Gastrocnemius medialis (tissue), 4 donors: ENCODE results near the gene ENTHD1.

ENCODE experiments used
- POLR2A ChIP-seq, 2 donors: fragments of 450-650 bp; IDR thresholded peaks; one replicate each; pipeline ENCODE4 v1.6.1; 2017; ENCODE audit warnings: antibody characterized with exemption in 2 of 2, mild to moderate bottlenecking in 2 of 2, moderate library complexity in 2 of 2
- TF ChIP-seq, protein P1 (sequence below), 5 experiments: fragments of 450-650 bp in 3 of 5; fragments of 200-600 bp in 2 of 5; sonication (generic) in 2 of 5; IDR thresholded peaks in 4 of 5; conservative IDR thresholded peaks in 1 of 5; 1 replicate in 4 of 5; 2 replicates in 1 of 5; pipeline ENCODE4 v1.5.1; 2016 to 2019; ENCODE audit warnings: antibody characterized with exemption in 5 of 5, mild to moderate bottlenecking in 3 of 5, moderate library complexity in 3 of 5

GRCh38 chr22:39942439-39943230 is 49.1 kb upstream of the ENTHD1 start:
- TF ChIP-seq POLR2A (IDR thresholded peaks at IDR 0.05), result no peak
- TF ChIP-seq, protein P1, sequence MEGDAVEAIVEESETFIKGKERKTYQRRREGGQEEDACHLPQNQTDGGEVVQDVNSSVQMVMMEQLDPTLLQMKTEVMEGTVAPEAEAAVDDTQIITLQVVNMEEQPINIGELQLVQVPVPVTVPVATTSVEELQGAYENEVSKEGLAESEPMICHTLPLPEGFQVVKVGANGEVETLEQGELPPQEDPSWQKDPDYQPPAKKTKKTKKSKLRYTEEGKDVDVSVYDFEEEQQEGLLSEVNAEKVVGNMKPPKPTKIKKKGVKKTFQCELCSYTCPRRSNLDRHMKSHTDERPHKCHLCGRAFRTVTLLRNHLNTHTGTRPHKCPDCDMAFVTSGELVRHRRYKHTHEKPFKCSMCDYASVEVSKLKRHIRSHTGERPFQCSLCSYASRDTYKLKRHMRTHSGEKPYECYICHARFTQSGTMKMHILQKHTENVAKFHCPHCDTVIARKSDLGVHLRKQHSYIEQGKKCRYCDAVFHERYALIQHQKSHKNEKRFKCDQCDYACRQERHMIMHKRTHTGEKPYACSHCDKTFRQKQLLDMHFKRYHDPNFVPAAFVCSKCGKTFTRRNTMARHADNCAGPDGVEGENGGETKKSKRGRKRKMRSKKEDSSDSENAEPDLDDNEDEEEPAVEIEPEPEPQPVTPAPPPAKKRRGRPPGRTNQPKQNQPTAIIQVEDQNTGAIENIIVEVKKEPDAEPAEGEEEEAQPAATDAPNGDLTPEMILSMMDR (IDR thresholded peaks at IDR 0.05 in 4 of 5, conservative IDR thresholded peaks at IDR 0.05 in 1 of 5), result no peak
